CD4-positive, alpha-beta T cell (primary cell): ENCODE data around the gene AUTS2. TPM values are rescaled to one million over a fixed set of nuclear protein-coding genes. Genes with fewer than 3 reads are reported as not detected.

ENCODE experiments used
- ATAC-seq: fragments of 200-7000 bp; cut with Tn5 transposase; one replicate; pipeline ENCODE4 v1.10.0; 2022; ENCODE audit warnings: mild to moderate bottlenecking; ENCODE audit not compliant: poor library complexity
- CTCF ChIA-PET: fragments of 350-600 bp; sonication (Branson Sonifier 250); formaldehyde crosslinking; loops from one replicate; lab custom pipeline; 2021; ENCODE audit warnings: antibody characterized with exemption, inconsistent platforms; lab: Charles Lee
- POLR2A ChIA-PET: fragments of 350-600 bp; sonication (Branson Sonifier 250); formaldehyde crosslinking; loops from one replicate; lab custom pipeline; 2021; ENCODE audit warnings: antibody characterized with exemption, inconsistent platforms; lab: Charles Lee
- DNase-seq, 14 experiments: peaks; one replicate each; pipeline ENCODE4 v3.0.0-alpha.2; 2013 to 2020; ENCODE audit warnings: mixed read lengths in 2 of 14
- H3K27ac ChIP-seq, 2 donors: one replicate each; pipeline versions ENCODE4 v1.5.1 to v1.7.0; 2013; ENCODE audit warnings: low read length in 2 of 2, low read depth in 1 of 2, mild to moderate bottlenecking in 1 of 2
- H3K27me3 ChIP-seq, 2 experiments: 1 replicate in 1 of 2; 2 replicates in 1 of 2; pipeline versions ENCODE4 v1.6.1 to v1.7.0; 2013; ENCODE audit warnings: low read length in 2 of 2, control low read depth in 1 of 2, mild to moderate bottlenecking in 1 of 2, moderate library complexity in 1 of 2; ENCODE audit not compliant: insufficient read depth in 2 of 2, control insufficient read depth in 1 of 2
- H3K36me3 ChIP-seq: one replicate; pipeline ENCODE4 v1.6.1; 2013; ENCODE audit warnings: low read length, control low read depth; ENCODE audit not compliant: insufficient read depth
- H3K4me1 ChIP-seq: one replicate; pipeline ENCODE4 v1.6.1; 2013; ENCODE audit warnings: low read length, control low read depth; ENCODE audit not compliant: insufficient read depth
- H3K4me3 ChIP-seq: one replicate; pipeline ENCODE4 v1.5.1; 2013; ENCODE audit warnings: mild to moderate bottlenecking, low read length, moderate library complexity
- H3K9me3 ChIP-seq, 2 experiments: 1 replicate in 1 of 2; 2 replicates in 1 of 2; pipeline versions ENCODE4 v1.6.1 to v1.7.0; 2013; ENCODE audit warnings: low read length in 2 of 2, mild to moderate bottlenecking in 2 of 2, control low read depth in 1 of 2, moderate library complexity in 1 of 2; ENCODE audit not compliant: control insufficient read depth in 1 of 2, insufficient read depth in 1 of 2
- H3K27ac Mint-ChIP-seq: one replicate; pipeline ENCODE4 v1.8.0; 2020; ENCODE audit warnings: mixed read lengths
- H3K27me3 Mint-ChIP-seq: one replicate; pipeline ENCODE4 v1.8.0; 2021; ENCODE audit warnings: mixed read lengths
- H3K36me3 Mint-ChIP-seq: one replicate; pipeline ENCODE4 v1.8.0; 2021; ENCODE audit warnings: low read depth, mixed read lengths
- H3K4me1 Mint-ChIP-seq: one replicate; pipeline ENCODE4 v1.8.0; 2021; ENCODE audit warnings: low read depth, mixed read lengths
- H3K4me3 Mint-ChIP-seq: one replicate; pipeline ENCODE4 v1.8.0; 2020; ENCODE audit warnings: mild to moderate bottlenecking, mixed read lengths
- H3K9me3 Mint-ChIP-seq: one replicate; pipeline ENCODE4 v1.8.0; 2020; ENCODE audit warnings: mixed read lengths
- CTCF ChIP-seq: fragments of 200-600 bp; IDR thresholded peaks from one replicate; pipeline ENCODE4 v1.8.0; 2022; ENCODE audit warnings: antibody characterized with exemption, mild to moderate bottlenecking
- intact Hi-C, 2 experiments: fragments of 100-400 bp; cut with DNase I in 1 of 2; cut with micrococcal nuclease in 1 of 2; formaldehyde crosslinking; loops; one replicate each; pipeline versions ENCODE4 v1.15.1 to v1.9.0; 2023 to 2025; cut with DNase I, micrococcal nuclease
- total RNA-seq, 174 experiments: library from RNA in 2 of 174; stranded (reverse) in 2 of 174; gene quantifications; one replicate each; pipeline ENCODE4 v1.2.3 and lab custom pipeline; 2021 to 2026

AUTS2 gene
- total RNA-seq, 2 experiments from 2014 or later, result 43.6 to 47.6 TPM

GRCh38 chr7:69804962-69805361, 206.7 kb downstream of the AUTS2 start:
- Mint-ChIP-seq H3K9me3 (no peaks in the 10 kb centered on the region), H3K4me1 (no peaks in the 10 kb centered on the region), H3K27ac (no peak overlapping the region), H3K36me3 (no peaks in the 10 kb centered on the region), H3K27me3 (no peaks in the 10 kb centered on the region), H3K4me3 (no peak overlapping the region)
- H3K9me3 ChIP-seq, result no peaks in the 10 kb centered on the region
- ChIA-PET POLR2A (no interaction called here), CTCF (no interaction called here)
- TF ChIP-seq CTCF, result no peak
- H3K4me1 ChIP-seq, result no peaks in the 10 kb centered on the region
- no peaks in the 10 kb centered on the region for H3K36me3 ChIP-seq
- ATAC-seq, result no peak
- no peak overlapping the region for H3K4me3 ChIP-seq
- DNase-seq, result no peak
- intact Hi-C loops, result no loop called here
- no peak overlapping the region for H3K27ac ChIP-seq
- H3K27me3 ChIP-seq, result no peaks in the 10 kb centered on the region

GRCh38 chr7:69808391-69808790, 210.1 kb downstream of the AUTS2 start:
- no peak overlapping the region for H3K27ac Mint-ChIP-seq
- Histone ChIP-seq H3K4me1 (no peaks in the 10 kb centered on the region), H3K4me3 (no peak overlapping the region), H3K27me3 (no peaks in the 10 kb centered on the region), H3K27ac (no peak overlapping the region), H3K9me3 (no peaks in the 10 kb centered on the region), H3K36me3 (no peaks in the 10 kb centered on the region)
- intact Hi-C loops, result no loop called here
- H3K27me3 Mint-ChIP-seq, result no peaks in the 10 kb centered on the region
- H3K36me3 Mint-ChIP-seq, result no peaks in the 10 kb centered on the region
- no peaks in the 10 kb centered on the region for H3K9me3 Mint-ChIP-seq
- H3K4me3 Mint-ChIP-seq, result no peak overlapping the region
- ChIA-PET POLR2A (no interaction called here), CTCF (no interaction called here)
- DNase-seq, result no peak
- no peaks in the 10 kb centered on the region for H3K4me1 Mint-ChIP-seq
- no peak for ATAC-seq
- no peak for TF ChIP-seq CTCF

- Mint-ChIP-seq H3K27ac (no peak overlapping the region), H3K36me3 (no peaks in the 10 kb centered on the region), H3K4me3 (no peak overlapping the region), H3K9me3 (no peaks in the 10 kb centered on the region), H3K27me3 (no peaks in the 10 kb centered on the region), H3K4me1 (no peaks in the 10 kb centered on the region)
- no peak overlapping the region for H3K27ac ChIP-seq
- no peak for TF ChIP-seq CTCF
- no peak for ATAC-seq
- H3K27me3 ChIP-seq, result no peaks in the 10 kb centered on the region
- no peaks in the 10 kb centered on the region for H3K9me3 ChIP-seq
- CTCF ChIA-PET, result no interaction called here
- DNase-seq, result no peak
- POLR2A ChIA-PET, result no interaction called here
- intact Hi-C loops, result no loop called here
- H3K4me1 ChIP-seq, result no peaks in the 10 kb centered on the region
- no peaks in the 10 kb centered on the region for H3K36me3 ChIP-seq
- no peak overlapping the region for H3K4me3 ChIP-seq
Observed at GRCh38 chr7:69811476-69812308, 213.4 kb downstream of the AUTS2 start.
